NCI-H1694 (cell line): Measurements from ENCODE around the gene ARF4.

Experiments
- DNase-seq: peaks from one replicate; lab custom pipeline; 2025; lab: John Stamatoyannopoulos, UW

Gene ARF4

GRCh38 chr3:57577801-57578200 is 19.3 kb downstream of the ARF4 start:
- no peak for DNase-seq

DNA sequence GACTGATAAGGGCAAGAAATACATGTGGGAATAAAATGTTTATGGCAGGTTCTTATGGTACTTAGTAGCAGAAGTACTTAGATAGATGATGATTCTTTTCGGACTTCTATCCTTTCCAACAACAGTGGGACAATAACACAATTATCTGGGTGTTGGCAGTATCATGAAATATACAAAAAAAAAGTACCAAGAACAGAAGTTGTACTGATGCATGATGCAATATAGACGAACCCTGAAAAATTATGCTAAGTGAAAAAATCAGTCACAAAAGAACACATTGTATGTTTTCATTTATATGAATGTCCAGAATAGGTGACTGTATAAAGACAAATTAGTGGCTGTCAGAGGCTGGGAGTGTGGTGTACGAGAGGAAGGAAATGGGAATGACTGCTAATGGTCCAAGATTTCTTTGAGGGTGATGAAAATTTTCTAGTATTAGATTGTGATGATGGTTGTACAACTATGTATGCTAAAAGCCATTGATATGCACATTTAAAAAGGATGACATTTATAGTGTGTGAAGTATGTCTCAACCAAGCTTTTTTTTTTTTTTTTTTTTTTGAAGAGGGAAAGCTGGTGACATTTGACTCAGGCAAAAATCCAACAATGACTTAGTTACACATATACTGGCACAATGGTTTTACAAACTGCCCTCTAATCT is 21.0 kb downstream of the ARF4 start:
- no peak for DNase-seq

GRCh38 chr3:57572096-57572495 is 25.0 kb downstream of the ARF4 start:
- no peak for DNase-seq

- DNase-seq: no peak
Observed at GRCh38 chr3:57570878-57571277, 26.3 kb downstream of the ARF4 start.

- no peak for DNase-seq
Observed at GRCh38 chr3:57569859-57570450, 27.2 kb downstream of the ARF4 start.

DNA sequence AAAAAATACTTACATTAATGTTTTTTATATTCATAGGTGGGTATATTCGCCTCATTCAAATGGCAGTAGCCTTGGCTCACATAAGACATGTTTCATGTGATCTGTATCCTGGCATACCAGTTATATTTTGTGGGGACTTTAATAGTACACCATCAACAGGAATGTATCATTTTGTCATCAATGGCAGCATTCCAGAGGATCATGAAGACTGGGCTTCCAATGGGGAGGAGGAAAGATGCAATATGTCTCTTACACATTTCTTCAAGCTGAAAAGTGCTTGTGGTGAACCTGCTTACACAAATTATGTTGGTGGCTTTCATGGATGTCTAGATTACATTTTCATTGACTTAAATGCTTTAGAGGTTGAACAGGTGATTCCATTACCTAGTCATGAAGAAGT is 37.6 kb downstream of the ARF4 start:
- no peak for DNase-seq

GRCh38 chr3:57557085-57557537 is 40.0 kb downstream of the ARF4 start:
- no peak for DNase-seq

DNA sequence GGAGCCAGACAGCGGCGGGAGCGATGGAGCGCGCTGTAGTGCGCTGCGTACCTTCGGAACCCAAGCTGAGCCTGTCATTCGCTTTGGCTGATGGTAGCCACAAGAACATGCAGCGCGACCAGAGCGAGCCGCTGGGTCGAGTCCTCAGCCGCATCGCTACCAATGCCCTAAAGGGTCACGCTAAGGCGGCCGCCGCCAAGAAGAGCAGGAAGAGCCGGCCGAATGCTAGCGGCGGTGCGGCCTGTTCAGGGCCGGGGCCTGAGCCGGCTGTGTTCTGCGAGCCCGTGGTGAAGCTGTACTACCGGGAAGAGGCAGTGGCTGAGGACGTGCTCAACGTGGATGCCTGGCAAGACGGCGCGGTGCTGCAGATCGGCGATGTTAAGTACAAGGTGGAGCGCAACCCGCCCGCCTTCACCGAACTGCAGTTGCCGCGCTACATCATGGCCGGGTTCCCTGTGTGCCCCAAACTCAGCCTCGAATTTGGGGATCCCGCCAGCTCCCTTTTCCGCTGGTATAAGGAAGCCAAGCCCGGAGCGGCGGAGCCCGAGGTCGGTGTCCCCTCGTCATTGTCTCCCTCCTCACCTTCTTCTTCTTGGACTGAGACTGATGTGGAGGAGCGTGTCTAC is 40.6 kb downstream of the ARF4 start:
- no peak for DNase-seq

DNA sequence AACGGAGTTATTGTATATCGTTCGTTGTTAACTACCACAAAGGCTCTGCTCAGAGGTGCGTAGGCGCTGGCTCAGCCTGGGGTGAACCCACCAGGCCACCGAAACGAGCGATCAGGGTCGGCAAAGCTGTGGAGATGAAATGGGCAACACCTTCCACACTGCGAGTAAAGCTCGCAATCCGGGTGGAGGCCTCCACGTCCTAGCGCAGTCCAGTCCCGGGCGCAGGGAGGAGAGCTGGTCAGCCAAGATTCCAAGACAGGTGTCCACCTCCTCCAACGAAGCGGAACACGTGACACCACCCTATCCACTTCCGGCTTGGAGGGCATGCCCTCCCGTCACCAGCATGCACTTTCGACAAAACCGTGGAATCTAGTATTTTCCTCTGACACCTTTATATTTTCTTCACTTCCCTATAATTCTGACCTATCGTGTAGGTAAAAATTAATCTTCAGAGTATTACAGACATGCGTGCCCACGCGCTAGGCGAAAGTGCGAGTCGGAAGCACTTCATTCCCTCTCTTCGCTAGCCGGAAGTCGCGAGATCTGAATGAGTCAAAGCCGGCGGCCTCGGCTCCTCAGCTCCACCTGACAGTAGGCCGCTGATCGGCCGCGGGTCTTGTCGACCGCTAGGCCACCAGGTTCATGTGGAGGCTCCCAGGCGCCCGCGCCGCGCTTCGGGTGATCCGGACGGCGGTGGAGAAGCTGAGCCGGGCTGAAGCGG is 41.2 kb downstream of the ARF4 start, which contains the start of gene PDE12:
PDE12 (plus strand) TSS at position 537 of the 721 bp plus-strand sequence; CDS start at position 643, 106 bp downstream.
- peak; percentile 38 for DNase-seq

GRCh38 chr3:57555306-57555705 is 41.8 kb downstream of the ARF4 start:
- no peak for DNase-seq

GRCh38 chr3:57546616-57547015 is 50.5 kb downstream of the ARF4 start:
- no peak for DNase-seq

GRCh38 chr3:57545636-57546268 is 51.4 kb downstream of the ARF4 start:
- DNase-seq: no peak

DNA sequence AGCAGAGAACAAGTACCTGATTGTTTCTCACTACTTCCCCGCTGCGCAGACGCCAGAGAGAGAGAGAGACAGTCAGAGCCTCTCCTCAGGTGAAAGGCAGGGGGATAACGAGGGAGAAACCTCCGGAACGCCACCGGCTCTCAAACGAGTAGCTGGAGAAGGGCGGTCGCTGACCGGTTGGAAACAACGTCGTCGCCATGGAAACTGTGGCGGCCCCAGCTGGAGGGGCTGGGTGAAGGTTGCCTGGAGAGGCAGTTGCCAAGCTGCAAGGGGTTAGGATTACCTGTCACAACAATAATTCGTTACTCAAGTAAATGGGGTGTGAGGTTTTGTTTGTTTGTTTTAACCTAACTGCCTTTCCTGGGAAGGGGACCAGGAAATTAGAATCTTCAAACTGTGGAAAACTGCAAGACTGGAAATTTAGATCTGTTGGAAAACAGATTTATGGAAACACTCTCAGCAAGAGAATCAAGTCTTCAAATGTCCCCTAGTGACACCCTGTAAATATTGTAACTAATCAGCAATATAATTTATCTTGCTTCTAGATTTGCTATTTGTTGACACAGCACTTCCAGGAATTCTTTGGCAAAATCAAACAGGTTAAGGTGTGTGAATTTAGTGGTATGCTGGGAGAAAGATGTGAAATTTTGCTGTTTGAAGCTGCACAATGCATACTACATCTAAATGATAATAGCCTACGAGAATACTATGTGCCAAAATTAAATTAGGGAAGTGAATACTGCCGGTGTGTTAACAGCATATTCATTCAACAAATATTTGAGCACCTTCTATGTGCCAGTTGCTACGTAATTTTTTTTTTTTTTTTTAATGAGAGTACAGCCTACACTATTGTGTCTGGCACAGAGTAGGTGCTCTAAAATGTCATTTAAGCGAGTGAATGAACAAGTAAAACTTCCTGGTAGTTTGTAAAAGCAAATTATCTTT is 52.7 kb downstream of the ARF4 start, which contains the start of gene DNAH12:
DNAH12 (minus strand) TSS at position 164 of the 945 bp plus-strand sequence. CDS start 1,474 bp downstream, outside the sequence.
- DNase-seq: peak; percentile 9

DNA sequence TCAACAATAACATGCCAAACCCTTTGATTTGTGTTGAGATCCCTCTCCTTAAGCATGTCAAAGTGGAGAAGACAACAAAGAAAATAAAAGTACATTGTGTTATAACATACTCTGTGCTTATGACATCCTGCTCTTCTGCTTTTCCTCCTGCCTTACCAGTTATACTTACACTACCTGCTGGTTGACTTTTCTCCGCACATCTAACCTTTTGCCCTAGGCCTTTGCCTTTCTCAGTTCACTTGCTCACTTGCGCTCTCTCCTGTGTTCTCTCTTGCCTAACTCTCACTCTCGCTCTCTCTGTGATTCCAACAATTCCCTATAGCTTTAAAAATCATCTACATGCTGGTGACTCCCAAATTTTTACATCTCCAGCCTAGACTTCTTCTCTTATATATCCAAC is 58.7 kb downstream of the ARF4 start:
- DNase-seq: no peak

DNA sequence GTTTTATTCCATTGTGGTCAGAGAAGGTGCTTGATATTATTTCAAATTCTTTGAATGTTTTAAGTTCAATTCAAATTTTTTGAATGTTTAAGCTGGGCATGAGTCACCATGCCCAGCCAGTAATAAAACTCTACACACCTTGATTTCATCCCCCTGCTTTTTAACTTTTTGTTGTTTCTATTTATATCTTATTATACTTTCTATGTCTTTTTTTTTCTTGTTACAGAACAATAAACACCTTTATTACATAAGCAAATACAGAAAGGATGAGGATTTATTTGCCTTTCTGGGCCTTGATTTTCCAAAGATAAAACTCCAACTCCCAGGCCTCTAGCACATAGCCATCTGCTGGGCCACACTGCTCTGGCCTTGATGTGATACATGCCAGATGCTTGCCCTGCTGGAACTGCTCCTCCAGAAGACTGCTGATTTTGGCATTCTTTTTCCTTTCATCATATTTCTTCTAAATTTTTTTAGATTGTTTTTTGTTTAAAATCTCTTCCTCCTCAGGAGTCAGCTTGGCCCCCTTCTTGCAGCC is 67.0 kb downstream of the ARF4 start:
- DNase-seq: no peak
